Measurements from ENCODE around the gene ZSCAN25. TPM values are rescaled to one million over a fixed set of nuclear protein-coding genes. Genes with fewer than 3 reads are reported as not detected.
"Not testable (repeated sequence)": the region's sequence is repeated elsewhere in the genome, so short reads cannot be mapped to it uniquely, and the experiment has no call there.

ZSCAN25 gene
- total RNA-seq, 4 donors from 2014 or later: 10.9 to 26.5 (median 18.4) TPM

DNA sequence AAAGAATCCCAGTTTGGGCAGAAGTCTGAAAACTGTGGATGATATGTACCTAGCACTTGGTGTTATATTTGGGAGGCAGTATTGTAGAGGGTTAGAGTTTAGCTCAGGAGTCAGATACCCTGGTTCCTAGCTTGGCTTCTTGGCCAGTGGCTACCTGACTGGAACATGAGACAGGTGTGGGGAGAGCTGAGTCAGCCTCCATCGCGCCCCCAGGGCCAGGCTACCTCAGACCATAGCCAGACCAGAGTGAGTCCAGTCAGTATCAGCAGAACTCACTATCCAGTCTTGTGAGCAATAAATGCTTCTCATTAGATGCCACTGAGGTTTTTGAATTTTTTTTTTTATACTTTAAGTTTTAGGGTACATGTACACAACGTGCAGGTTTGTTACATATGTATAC is 37.0 kb downstream of the ZSCAN25 start:
- no peak for ATAC-seq
- Histone ChIP-seq H3K4me3 (no peak overlapping the region), H3K9me3 (no peaks in the 10 kb centered on the region), H3K36me3 (no peaks in the 10 kb centered on the region), H3K4me1 (no peaks in the 10 kb centered on the region), H3K27ac (no peak overlapping the region), H3K27me3 (no peaks in the 10 kb centered on the region)
- no peak for TF ChIP-seq EP300 (IDR thresholded peaks at IDR 0.05)
- TF ChIP-seq POLR2AphosphoS5 (IDR thresholded peaks at IDR 0.05): no peak
- TF ChIP-seq, protein P1, sequence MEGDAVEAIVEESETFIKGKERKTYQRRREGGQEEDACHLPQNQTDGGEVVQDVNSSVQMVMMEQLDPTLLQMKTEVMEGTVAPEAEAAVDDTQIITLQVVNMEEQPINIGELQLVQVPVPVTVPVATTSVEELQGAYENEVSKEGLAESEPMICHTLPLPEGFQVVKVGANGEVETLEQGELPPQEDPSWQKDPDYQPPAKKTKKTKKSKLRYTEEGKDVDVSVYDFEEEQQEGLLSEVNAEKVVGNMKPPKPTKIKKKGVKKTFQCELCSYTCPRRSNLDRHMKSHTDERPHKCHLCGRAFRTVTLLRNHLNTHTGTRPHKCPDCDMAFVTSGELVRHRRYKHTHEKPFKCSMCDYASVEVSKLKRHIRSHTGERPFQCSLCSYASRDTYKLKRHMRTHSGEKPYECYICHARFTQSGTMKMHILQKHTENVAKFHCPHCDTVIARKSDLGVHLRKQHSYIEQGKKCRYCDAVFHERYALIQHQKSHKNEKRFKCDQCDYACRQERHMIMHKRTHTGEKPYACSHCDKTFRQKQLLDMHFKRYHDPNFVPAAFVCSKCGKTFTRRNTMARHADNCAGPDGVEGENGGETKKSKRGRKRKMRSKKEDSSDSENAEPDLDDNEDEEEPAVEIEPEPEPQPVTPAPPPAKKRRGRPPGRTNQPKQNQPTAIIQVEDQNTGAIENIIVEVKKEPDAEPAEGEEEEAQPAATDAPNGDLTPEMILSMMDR (IDR thresholded peaks at IDR 0.05): no peak
- no peak for TF ChIP-seq POLR2A (IDR thresholded peaks at IDR 0.05)
- WGBS, 2 donors (ENCODE audit: low coverage in 1 of 2): 89 to 91% methylated on average over 2 to 3 of the region's 3 CpGs

DNA sequence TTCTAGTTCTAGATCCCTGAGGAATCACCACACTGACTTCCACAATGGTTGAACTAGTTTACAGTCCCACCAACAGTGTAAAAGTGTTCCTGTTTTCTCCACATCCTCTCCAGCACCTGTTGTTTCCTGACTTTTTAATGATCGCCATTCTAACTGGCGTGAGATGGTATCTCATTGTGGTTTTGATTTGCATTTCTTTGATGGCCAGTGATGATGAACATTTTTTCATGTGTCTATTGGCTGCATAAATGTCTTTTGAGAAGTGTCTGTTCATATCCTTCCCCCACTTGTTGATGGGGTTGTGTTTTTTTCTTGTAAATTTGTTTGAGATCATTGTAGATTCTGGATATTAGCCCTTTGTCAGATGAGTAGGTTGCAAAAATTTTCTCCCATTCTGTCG is 37.9 kb downstream of the ZSCAN25 start:
- not testable (repeated sequence) for H3K4me1 ChIP-seq, ATAC-seq, H3K4me3 ChIP-seq, H3K36me3 ChIP-seq, H3K27me3 ChIP-seq, H3K9me3 ChIP-seq, H3K27ac ChIP-seq
- 90 to 100% methylated on average over 2 to 3 of the region's 3 CpGs for WGBS, 2 donors (ENCODE audit: low coverage in 1 of 2)

DNA sequence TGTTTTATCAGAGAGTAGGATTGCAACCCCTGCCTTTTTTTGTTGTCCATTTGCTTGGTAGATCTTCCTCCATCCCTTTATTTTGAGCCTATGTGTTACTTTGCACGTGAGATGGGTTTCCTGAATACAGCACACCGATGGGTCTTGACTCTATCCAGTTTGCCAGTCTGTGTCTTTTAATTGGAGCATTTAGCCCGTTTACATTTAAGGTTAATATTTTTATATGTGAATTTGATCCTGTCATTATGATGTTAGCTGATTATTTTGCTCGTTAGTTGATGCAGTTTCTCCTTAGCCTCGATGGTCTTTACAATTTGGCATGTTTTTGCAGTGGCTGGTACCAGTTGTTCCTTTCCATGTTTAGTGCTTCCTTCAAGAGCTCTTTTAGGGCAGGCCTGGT is 41.1 kb downstream of the ZSCAN25 start:
- not testable (repeated sequence) for H3K4me3 ChIP-seq, H3K27ac ChIP-seq, ATAC-seq, H3K27me3 ChIP-seq, H3K9me3 ChIP-seq, H3K4me1 ChIP-seq
- H3K36me3 ChIP-seq: peaks cover 0 to 29% of the 10 kb centered on the region in 2 donors
- 91 to 96% methylated on average over 5 of the region's 5 CpGs for WGBS, 2 donors (ENCODE audit: low coverage in 1 of 2)

DNA sequence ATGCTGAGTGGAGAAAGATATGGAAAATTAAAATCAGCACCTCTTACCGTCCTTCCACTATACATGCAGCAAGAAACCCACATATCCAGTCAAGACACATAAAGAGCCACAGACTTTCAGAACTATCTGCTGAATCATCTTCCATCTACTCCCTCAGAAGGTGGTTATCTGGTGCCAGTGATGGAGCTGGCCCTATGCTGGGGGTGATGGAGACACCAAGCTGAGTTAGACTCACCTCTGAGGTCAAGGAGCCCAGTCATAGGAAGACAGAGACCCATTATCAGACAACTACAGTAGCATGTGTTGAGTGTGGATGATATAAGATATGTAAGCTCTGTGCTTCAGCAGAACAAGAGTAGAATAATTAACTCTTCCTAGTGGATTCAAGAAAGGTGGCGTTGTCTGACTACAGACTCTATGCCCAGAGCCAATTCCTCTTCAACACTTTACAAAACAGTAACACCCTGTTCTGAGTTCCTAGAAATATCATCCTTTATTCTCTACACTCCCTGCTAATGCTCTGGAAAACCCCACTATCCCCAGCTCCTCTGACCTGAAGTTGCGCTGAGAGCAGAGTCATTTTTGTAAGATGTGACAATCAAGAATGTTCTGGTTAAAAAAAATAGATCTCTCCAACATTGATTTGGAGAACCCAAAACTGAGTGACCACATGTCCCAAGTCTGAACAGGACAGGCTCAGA is 48.7 kb downstream of the ZSCAN25 start:
- WGBS, 2 donors (ENCODE audit: low coverage in 1 of 2): 96 to 98% methylated on average over 3 of the region's 3 CpGs
- no peak for ATAC-seq

DNA sequence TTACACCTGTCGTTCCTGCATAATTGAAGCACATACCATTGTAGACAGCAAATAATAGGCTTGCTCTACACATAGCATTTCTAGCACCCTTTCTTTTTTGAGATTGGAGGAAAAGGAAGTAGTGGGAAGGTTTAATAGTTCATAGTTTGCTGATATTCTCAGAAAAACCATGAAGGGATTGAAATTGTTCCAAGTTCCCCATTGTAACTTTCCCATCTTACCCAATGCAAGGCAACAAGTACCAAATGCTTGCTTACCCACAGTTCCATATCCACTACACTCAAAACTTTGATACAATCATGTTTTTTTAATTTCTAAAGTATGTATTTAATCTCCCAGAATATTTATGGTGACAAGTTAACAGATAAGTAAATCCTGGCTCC is 49.3 kb downstream of the ZSCAN25 start:
- H3K4me3 ChIP-seq: no peak overlapping the region
- WGBS, 2 donors (ENCODE audit: low coverage in 1 of 2): 90 to 100% methylated on average over 1 of the region's 1 CpG
- H3K27me3 ChIP-seq: no peaks in the 10 kb centered on the region
- H3K27ac ChIP-seq: no peak overlapping the region
- peaks cover 0 to 21% of the 10 kb centered on the region in 2 donors for H3K36me3 ChIP-seq
- TF ChIP-seq, protein P1 (IDR thresholded peaks at IDR 0.05): no peak
- no peak for TF ChIP-seq POLR2A (IDR thresholded peaks at IDR 0.05)
- TF ChIP-seq EP300 (IDR thresholded peaks at IDR 0.05): no peak
- no peak for TF ChIP-seq POLR2AphosphoS5 (IDR thresholded peaks at IDR 0.05)
- no peaks in the 10 kb centered on the region for H3K9me3 ChIP-seq
- H3K4me1 ChIP-seq: no peaks in the 10 kb centered on the region
- no peak for ATAC-seq

More for the DNA sequence above, 48.7 kb downstream of the ZSCAN25 start:
- H3K4me3 ChIP-seq: no peak overlapping the region
- no peaks in the 10 kb centered on the region for H3K27me3 ChIP-seq
- TF ChIP-seq EP300 (IDR thresholded peaks at IDR 0.05) (no peak), POLR2AphosphoS5 (IDR thresholded peaks at IDR 0.05) (no peak), POLR2A (IDR thresholded peaks at IDR 0.05) (no peak)
- TF ChIP-seq, protein P1 (IDR thresholded peaks at IDR 0.05): no peak
- H3K9me3 ChIP-seq: no peaks in the 10 kb centered on the region
- no peaks in the 10 kb centered on the region for H3K4me1 ChIP-seq
- peaks cover 0 to 26% of the 10 kb centered on the region in 2 donors for H3K36me3 ChIP-seq
- no peak overlapping the region for H3K27ac ChIP-seq

DNA sequence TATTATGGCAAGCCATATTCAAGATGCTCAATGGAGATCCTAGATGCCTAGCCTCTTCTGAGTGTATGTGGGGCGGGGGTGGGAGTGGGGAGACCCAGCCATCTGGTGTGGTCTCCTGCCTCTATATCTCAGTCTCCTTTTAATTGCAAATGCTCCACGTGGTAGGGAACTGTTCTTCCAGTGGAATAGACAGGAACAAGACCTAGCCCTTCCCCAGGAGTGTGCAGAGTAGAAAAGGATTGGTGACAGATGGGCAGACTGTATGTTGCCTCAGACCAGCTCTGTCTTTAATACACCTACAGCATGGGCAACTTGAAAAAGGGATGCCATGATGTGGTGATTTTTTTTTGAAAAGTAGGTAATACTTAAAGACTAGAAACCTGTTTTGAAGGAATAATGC is 50.4 kb downstream of the ZSCAN25 start:
- TF ChIP-seq POLR2A (IDR thresholded peaks at IDR 0.05) (no peak), EP300 (IDR thresholded peaks at IDR 0.05) (no peak), POLR2AphosphoS5 (IDR thresholded peaks at IDR 0.05) (no peak)
- TF ChIP-seq, protein P1 (IDR thresholded peaks at IDR 0.05): no peak
- no peak for ATAC-seq
- Histone ChIP-seq H3K27me3 (no peaks in the 10 kb centered on the region), H3K4me3 (no peak overlapping the region), H3K9me3 (no peaks in the 10 kb centered on the region), H3K4me1 (no peaks in the 10 kb centered on the region), H3K36me3 (peaks cover 0 to 20% of the 10 kb centered on the region in 2 donors), H3K27ac (no peak overlapping the region)
- 40% methylated on average over 1 of the region's 2 CpGs; no CpG with 5 or more reads in 1 of the 2 donors for WGBS, 2 donors (ENCODE audit: low coverage in 1 of 2)

Data from gastroesophageal sphincter (tissue), 4 donors.